IPS DF 4.7 (cell line): ENCODE data around the gene TGFB1I1.
"Not testable (repeated sequence)": the region's sequence is repeated elsewhere in the genome, so short reads cannot be mapped to it uniquely, and the experiment has no call there.

ENCODE experiments used
- DNase-seq: peaks from one replicate; pipeline ENCODE4 v3.0.0-alpha.2; 2013; ENCODE audit warnings: low spot score; ENCODE audit errors: extremely low read depth

TGFB1I1 gene

GRCh38 chr16:31513126-31513525 lies 41.2 kb downstream of the TGFB1I1 start:
- no peak for DNase-seq

GRCh38 chr16:31513884-31514283 lies 41.9 kb downstream of the TGFB1I1 start:
- no peak for DNase-seq

DNA sequence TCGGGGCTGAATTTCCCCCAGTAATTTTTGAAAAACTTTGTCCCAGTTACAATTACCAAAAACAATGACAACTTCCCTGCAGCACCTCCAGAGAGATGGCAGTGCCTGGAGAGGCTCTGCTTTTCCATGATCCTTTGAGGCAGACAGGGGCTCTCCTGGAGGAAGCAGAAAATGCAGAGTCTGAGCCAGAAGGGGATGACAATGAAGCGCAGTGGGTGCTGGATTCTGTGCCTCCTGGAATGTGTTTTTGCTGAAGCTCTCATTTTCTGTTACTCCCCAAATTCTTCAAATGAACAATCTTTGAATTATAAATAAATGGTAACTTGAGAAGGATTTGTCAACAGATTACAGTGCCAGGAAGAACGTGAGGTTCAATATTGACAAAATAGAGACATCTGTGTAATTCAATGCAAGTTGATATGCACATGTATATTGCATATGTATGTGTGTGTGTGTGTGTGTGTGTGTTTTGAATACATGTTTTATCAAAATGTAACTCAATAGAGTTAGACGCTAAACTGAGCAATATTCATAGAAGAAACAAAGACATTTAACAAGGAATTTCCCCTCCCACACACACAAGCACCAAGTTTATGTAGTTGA lies 45.9 kb downstream of the TGFB1I1 start:
- no peak for DNase-seq

- DNase-seq = no peak
These were observed 47.9 kb downstream of the TGFB1I1 start for GRCh38 chr16:31519759-31520431.

DNA sequence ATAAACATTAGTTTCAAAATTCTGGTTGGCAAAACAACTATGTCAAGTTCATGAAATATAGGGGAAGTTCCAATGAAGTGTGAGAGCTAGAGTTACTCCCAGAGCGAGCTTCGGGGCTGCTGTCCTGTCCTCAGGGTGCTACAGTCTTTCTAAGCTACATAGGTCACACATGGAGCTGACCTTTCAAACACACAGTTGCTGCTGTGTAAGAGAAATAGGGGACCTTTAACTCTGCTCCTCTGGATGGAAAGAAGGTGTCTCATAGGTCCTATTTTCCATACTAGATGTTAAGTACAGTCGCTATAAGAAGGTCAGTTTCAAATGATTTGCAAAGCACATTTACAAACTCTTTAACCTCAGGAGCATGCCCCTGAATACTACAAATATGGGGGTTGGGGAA lies 49.4 kb downstream of the TGFB1I1 start:
- no peak for DNase-seq

DNA sequence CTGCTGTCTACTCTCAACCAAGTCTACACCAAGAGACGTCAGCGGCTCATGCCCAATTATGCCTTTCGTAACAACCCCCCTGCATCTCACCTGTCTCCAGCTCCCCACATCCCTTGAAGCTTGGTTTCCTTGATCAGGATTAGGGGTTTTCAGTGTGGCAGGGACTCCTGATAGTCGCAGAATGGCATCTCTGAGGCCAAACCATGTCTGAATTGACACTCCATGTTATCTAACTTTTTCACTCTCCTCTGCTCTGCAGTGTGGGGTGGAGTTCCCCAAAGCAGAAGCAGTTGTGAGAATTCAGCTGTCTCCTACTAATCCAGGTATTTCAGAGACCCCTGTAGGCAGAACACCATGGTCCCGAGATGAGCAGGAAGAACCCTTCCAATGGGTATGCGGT lies 50.1 kb downstream of the TGFB1I1 start:
- DNase-seq = no peak

DNA sequence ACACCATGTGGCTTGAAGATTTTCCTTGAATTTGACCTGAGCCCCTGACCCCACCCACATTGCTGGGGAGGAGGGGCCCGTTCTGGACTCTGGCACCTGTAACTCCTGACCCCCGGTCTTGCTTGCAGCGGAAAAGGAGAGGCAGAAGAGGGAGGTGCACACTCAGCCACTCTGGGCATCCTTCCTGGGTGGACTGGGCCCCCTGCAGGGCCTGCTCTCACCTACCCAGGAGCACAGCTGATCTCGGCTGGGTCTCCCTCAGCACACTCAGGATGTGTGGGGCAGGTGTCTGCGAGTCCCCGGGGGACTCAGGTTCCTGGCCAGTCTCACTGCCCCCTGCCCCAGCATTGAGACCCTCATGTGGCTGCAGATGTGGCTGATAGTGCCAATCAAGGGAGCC lies 51.8 kb downstream of the TGFB1I1 start:
- not testable (repeated sequence) for DNase-seq

GRCh38 chr16:31525113-31525512 lies 53.2 kb downstream of the TGFB1I1 start:
- DNase-seq = no peak
